ENCODE results near the gene TRIP13.

The TRIP13 gene

DNA sequence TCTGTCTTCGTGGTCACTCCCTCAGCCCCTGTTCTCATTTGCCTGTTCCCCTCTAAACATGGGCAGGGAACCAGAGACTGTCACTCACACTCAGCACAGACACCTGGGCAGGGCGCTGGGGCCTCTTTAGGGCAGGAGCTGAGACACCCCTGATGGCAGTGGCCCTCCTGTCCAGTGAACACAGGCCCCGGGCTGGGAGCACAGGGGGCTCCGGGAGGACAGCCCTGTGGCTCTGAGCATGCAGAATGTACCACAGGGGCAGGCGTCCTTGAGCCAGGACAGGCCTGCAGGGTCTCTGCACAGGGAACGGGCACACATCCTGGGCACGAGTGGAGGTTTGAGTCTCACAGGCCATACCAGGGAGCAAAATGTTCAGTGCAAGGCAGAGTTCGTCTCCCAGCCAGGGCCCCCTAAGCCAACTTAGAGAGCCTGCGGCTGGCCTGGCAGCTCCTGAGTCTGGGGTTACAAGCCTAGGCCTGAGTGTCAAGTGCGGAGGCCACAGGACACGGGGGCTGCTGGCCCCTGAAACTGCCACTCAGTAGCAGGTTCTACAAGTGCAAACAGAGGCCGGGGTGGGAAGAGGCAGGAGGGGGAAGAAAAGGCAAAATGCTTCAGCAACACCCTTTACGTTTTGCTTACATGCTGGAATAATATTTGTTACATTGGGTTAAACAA is 60.0 kb downstream of the TRIP13 start:
- TF ChIP-seq TAF1 (IDR thresholded peaks at IDR 0.05; ENCODE audit: borderline replicate concordance, insufficient read depth, low read length): no peak
- TF ChIP-seq POLR2AphosphoS5 (IDR thresholded peaks at IDR 0.05; ENCODE audit: low read depth, low read length): no peak
- TF ChIP-seq, protein P1, sequence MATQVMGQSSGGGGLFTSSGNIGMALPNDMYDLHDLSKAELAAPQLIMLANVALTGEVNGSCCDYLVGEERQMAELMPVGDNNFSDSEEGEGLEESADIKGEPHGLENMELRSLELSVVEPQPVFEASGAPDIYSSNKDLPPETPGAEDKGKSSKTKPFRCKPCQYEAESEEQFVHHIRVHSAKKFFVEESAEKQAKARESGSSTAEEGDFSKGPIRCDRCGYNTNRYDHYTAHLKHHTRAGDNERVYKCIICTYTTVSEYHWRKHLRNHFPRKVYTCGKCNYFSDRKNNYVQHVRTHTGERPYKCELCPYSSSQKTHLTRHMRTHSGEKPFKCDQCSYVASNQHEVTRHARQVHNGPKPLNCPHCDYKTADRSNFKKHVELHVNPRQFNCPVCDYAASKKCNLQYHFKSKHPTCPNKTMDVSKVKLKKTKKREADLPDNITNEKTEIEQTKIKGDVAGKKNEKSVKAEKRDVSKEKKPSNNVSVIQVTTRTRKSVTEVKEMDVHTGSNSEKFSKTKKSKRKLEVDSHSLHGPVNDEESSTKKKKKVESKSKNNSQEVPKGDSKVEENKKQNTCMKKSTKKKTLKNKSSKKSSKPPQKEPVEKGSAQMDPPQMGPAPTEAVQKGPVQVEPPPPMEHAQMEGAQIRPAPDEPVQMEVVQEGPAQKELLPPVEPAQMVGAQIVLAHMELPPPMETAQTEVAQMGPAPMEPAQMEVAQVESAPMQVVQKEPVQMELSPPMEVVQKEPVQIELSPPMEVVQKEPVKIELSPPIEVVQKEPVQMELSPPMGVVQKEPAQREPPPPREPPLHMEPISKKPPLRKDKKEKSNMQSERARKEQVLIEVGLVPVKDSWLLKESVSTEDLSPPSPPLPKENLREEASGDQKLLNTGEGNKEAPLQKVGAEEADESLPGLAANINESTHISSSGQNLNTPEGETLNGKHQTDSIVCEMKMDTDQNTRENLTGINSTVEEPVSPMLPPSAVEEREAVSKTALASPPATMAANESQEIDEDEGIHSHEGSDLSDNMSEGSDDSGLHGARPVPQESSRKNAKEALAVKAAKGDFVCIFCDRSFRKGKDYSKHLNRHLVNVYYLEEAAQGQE (IDR thresholded peaks at IDR 0.05; ENCODE audit: insufficient read depth in 1 of 2, low read depth in 2 of 2, low read length in 2 of 2): no peak
- TF ChIP-seq SIN3A (IDR thresholded peaks at IDR 0.05; ENCODE audit: borderline replicate concordance, insufficient read depth, low read length): no peak
- TF ChIP-seq FOXP2 (optimal IDR thresholded peaks at IDR 0.05; ENCODE audit: borderline replicate concordance, extremely low read depth, extremely low read length, insufficient read depth): no peak

DNA sequence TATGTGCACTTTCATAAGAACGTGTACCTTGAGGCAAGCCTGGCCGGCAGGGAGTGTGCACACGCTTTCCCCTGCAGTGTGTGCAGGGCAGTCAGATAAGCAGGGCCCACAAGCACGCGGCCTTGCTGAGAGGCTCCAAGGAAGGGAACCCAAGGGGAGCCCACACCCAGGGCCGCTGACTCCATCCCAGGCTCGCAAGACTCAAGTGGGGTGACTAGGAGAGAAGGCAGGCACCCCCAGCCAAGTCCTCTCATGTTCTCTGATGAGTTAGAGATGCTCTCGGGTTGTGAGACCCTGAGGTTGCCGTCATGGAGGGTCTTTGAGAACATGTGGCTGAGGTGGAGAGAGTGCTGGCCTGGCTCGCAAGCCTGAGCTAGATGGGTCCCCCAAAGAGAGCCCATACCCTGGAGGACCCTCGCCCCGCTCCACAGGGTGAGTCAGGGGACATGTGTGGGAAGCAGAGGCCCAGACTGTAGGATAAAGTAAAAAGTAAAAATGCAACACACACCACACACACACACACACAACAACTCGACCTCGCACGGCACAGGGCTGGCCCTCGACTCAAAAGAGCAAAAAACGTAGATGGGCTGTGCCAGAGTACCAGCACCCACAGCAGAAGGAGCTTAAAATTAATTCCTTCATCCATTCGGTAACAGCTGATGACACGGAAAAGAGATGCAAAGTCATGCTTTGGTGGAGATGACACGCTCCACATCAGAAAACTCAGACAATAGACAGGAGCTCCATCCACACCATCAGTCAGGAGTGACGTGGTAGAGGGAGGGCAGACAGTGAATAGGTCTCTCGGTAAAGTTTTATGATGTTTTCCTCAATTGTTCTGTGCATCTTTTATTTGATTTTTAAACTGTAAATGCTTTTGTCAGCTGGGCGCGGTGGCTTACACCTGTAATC is 61.1 kb downstream of the TRIP13 start:
- TF ChIP-seq SIN3A (IDR thresholded peaks at IDR 0.05; ENCODE audit: borderline replicate concordance, insufficient read depth, low read length) (no peak), TAF1 (IDR thresholded peaks at IDR 0.05; ENCODE audit: borderline replicate concordance, insufficient read depth, low read length) (no peak), POLR2AphosphoS5 (IDR thresholded peaks at IDR 0.05; ENCODE audit: low read depth, low read length) (no peak), FOXP2 (optimal IDR thresholded peaks at IDR 0.05; ENCODE audit: borderline replicate concordance, extremely low read depth, extremely low read length, insufficient read depth) (no peak)
- TF ChIP-seq, protein P1 (IDR thresholded peaks at IDR 0.05; ENCODE audit: insufficient read depth in 1 of 2, low read depth in 2 of 2, low read length in 2 of 2): no peak

DNA sequence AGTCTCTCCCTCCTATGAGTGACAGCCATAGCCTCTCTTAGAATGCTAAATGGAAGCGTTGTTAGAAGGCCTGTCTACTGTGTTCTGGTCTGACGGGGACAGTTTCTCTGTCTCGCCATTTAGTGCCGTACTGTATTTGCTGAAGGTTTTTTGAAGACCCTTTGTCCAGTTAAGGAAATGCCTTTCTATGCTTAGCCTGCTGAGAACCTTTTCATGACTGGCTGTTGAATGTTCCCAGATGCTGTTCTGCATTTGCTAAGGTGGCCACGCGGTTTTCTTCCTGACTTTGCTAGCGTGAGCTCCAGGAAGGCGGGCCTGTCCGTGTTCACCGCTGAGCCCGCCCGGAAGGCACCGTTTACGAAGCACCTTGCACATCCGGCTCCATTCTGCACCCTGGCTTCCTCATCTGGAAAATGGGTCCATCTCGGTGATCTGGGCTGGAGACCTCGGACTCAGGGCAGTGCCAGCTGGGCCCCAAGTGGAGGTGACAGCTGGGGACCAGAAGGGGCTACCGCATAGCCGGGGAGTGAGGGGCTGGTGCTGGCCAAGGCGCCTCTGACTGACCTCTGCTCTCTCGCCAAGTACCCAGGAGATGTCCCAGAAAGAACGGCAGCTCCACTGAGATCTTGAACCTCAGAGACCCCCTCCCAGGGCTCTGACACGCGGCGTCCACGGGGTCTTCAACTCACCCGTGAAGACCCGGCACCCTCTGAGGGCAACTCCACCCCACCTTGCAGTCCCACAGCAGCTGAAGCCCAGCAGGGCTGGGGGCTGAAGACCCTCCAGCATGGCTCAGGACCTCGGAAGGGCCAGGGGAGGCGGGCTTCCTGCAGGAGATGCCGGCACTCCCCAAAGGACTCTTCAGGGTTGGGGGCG is 63.4 kb downstream of the TRIP13 start:
- TF ChIP-seq TAF1 (IDR thresholded peaks at IDR 0.05; ENCODE audit: borderline replicate concordance, insufficient read depth, low read length) (no peak), POLR2AphosphoS5 (IDR thresholded peaks at IDR 0.05; ENCODE audit: low read depth, low read length) (no peak), FOXP2 (optimal IDR thresholded peaks at IDR 0.05; ENCODE audit: borderline replicate concordance, extremely low read depth, extremely low read length, insufficient read depth) (no peak), SIN3A (IDR thresholded peaks at IDR 0.05; ENCODE audit: borderline replicate concordance, insufficient read depth, low read length) (no peak)
- TF ChIP-seq, protein P1 (IDR thresholded peaks at IDR 0.05; ENCODE audit: insufficient read depth in 1 of 2, low read depth in 2 of 2, low read length in 2 of 2): no peak

DNA sequence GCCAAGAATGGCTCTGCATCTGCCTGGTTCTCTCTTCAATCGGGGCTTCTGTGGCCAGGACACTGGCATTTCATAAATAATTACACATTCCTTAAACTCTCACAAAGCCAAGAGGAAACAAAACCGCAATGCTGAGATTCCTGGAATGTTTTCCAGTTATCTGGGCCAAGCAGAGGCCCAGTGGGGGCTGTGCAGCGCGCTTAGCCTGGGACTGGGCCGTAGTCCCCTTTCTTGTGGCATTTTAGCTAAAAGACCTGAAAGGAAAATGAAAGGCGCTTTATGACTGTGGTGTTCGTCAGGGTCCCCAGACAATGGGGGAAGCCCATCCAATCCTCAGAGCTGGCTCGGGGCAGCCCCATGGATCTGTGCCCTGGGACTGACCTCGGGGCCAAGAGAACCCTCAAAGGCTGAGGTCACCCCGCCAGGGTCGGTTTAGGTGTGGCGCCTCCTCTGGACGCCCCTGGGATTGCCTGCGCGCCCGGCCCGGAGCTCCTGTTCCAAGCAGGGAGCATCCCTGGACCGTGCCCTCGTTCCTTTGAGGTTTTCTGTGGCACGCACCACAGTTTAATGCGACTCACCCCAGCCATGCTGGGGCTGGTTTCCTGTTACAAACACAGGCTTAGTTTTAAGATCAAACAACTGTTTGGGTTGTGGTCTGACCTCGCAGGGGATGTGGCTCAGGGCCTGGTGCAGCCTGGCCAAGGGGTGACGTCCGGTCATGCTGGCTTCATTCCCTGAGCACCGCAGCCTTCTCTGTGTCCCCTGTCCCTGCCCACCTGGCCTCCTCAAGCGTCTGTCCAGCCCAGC is 64.5 kb downstream of the TRIP13 start:
- TF ChIP-seq POLR2AphosphoS5 (IDR thresholded peaks at IDR 0.05; ENCODE audit: low read depth, low read length) (no peak), FOXP2 (optimal IDR thresholded peaks at IDR 0.05; ENCODE audit: borderline replicate concordance, extremely low read depth, extremely low read length, insufficient read depth) (no peak), TAF1 (IDR thresholded peaks at IDR 0.05; ENCODE audit: borderline replicate concordance, insufficient read depth, low read length) (no peak), SIN3A (IDR thresholded peaks at IDR 0.05; ENCODE audit: borderline replicate concordance, insufficient read depth, low read length) (no peak)
- TF ChIP-seq, protein P1 (IDR thresholded peaks at IDR 0.05; ENCODE audit: insufficient read depth in 1 of 2, low read depth in 2 of 2, low read length in 2 of 2): no peak

All from PFSK-1 (cell line).